ENCODE results near the gene EN1.

The EN1 gene

DNA sequence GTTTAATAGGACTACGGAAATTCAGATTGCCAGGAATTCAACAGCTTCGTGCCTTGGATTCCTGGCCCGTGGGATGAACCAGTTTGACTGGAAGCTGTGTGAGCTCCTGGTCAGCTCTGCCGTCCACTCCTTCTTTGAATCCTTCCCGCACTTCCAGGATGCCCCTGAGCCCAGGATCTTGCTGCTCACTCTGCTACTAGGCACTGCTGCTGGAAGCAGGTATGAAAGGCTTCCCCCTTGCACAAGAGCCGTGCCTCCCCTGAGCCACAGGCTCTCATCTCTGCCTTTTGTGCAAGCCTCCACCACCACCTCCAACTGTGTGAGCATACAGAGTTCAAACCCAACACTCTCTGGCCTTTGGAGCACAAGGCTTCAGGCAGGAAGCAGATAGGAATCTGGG lies 34.9 kb downstream of the EN1 start:
- DNase-seq (ENCODE audit: low read depth): no peak
- TF ChIP-seq CTCF (IDR thresholded peaks at IDR 0.05; ENCODE audit: low read depth, low read length) (no peak), MAX (IDR thresholded peaks at IDR 0.05; ENCODE audit: low read depth, low read length) (no peak), MYC (IDR thresholded peaks at IDR 0.05; ENCODE audit: low read depth, low read length) (no peak), POLR2A (IDR thresholded peaks at IDR 0.05; ENCODE audit: extremely low read depth, insufficient read length) (no peak)
- no peak overlapping the region for H3K4me3 ChIP-seq (ENCODE audit: low read depth, low read length)

GRCh38 chr2:118811514-118812115 lies 35.8 kb downstream of the EN1 start:
- no peak for TF ChIP-seq POLR2A (IDR thresholded peaks at IDR 0.05; ENCODE audit: extremely low read depth, insufficient read length)
- no peak for TF ChIP-seq MYC (IDR thresholded peaks at IDR 0.05; ENCODE audit: low read depth, low read length)
- TF ChIP-seq CTCF (IDR thresholded peaks at IDR 0.05; ENCODE audit: low read depth, low read length): no peak
- no peak for TF ChIP-seq MAX (IDR thresholded peaks at IDR 0.05; ENCODE audit: low read depth, low read length)
- DNase-seq (ENCODE audit: low read depth): no peak
- no peak overlapping the region for H3K4me3 ChIP-seq (ENCODE audit: low read depth, low read length)

DNA sequence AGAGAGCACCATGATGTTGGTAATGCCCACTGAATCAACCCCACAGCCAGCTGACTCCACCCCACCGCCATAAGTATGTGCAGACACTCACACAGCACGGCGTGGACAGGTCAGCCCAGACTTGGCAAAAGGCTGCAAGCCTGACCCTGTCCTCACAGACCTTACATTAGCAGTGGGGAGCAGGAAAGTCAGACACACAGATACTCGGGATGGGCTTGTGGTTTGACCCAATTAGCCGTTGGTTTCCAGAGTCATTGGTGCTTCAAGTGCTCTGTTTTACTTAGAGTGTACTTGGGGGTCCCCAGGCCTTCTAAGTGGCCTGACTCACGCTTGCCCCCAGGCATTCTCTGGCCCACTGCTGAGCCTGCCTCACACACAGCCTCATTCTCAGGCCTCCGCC lies 36.7 kb downstream of the EN1 start:
- TF ChIP-seq MYC (IDR thresholded peaks at IDR 0.05; ENCODE audit: low read depth, low read length) (no peak), CTCF (IDR thresholded peaks at IDR 0.05; ENCODE audit: low read depth, low read length) (no peak), MAX (IDR thresholded peaks at IDR 0.05; ENCODE audit: low read depth, low read length) (no peak), POLR2A (IDR thresholded peaks at IDR 0.05; ENCODE audit: extremely low read depth, insufficient read length) (no peak)
- no peak overlapping the region for H3K4me3 ChIP-seq (ENCODE audit: low read depth, low read length)
- no peak for DNase-seq (ENCODE audit: low read depth)

- no peak for DNase-seq (ENCODE audit: low read depth)
- TF ChIP-seq MYC (IDR thresholded peaks at IDR 0.05; ENCODE audit: low read depth, low read length) (no peak), MAX (IDR thresholded peaks at IDR 0.05; ENCODE audit: low read depth, low read length) (no peak), POLR2A (IDR thresholded peaks at IDR 0.05; ENCODE audit: extremely low read depth, insufficient read length) (no peak), CTCF (IDR thresholded peaks at IDR 0.05; ENCODE audit: low read depth, low read length) (no peak)
- H3K4me3 ChIP-seq (ENCODE audit: low read depth, low read length): no peak overlapping the region
These were observed 39.0 kb downstream of the EN1 start for GRCh38 chr2:118808429-118808809.

GRCh38 chr2:118807668-118808428 lies 39.6 kb downstream of the EN1 start:
- TF ChIP-seq MYC (IDR thresholded peaks at IDR 0.05; ENCODE audit: low read depth, low read length) (no peak), MAX (IDR thresholded peaks at IDR 0.05; ENCODE audit: low read depth, low read length) (no peak), POLR2A (IDR thresholded peaks at IDR 0.05; ENCODE audit: extremely low read depth, insufficient read length) (no peak), CTCF (IDR thresholded peaks at IDR 0.05; ENCODE audit: low read depth, low read length) (no peak)
- H3K4me3 ChIP-seq (ENCODE audit: low read depth, low read length): no peak overlapping the region
- no peak for DNase-seq (ENCODE audit: low read depth)

Measured in NB4 (cell line).